ENCODE data around the gene DNAL4. TPM values are rescaled to one million over a fixed set of nuclear protein-coding genes. Genes with fewer than 3 reads are reported as not detected.

DNAL4 gene
- total RNA-seq, 1 donor, result 17.0 TPM

- DNase-seq (ENCODE audit: insufficient read length, low spot score, missing footprints), result no peak
- no peaks in the 10 kb centered on the region for H3K79me2 ChIP-seq (ENCODE audit: insufficient read depth, low read length)
- TF ChIP-seq CTCF (IDR thresholded peaks at IDR 0.05; ENCODE audit: extremely low read depth, low read depth, low read length), result no peak
- H4K20me1 ChIP-seq (ENCODE audit: insufficient read depth, low read length), result peaks cover 5% of the 10 kb centered on the region
- peaks cover 15% of the 10 kb centered on the region for H3K36me3 ChIP-seq (ENCODE audit: insufficient read depth, low read length)
- no peaks in the 10 kb centered on the region for H3K9me3 ChIP-seq (ENCODE audit: low read depth, low read length)
- H3K27ac ChIP-seq (ENCODE audit: low read depth, low read length), result no peak overlapping the region
- H3K4me1 ChIP-seq (ENCODE audit: insufficient read depth, low read length), result peaks cover 9% of the 10 kb centered on the region
- H3K27me3 ChIP-seq (ENCODE audit: insufficient read depth, low read length), result no peaks in the 10 kb centered on the region
- H2AFZ ChIP-seq (ENCODE audit: low read length), result no peak overlapping the region
- no peak overlapping the region for H3K4me2 ChIP-seq (ENCODE audit: insufficient read depth, low read length)
- H3K4me3 ChIP-seq (ENCODE audit: insufficient read depth, low read length), result no peak overlapping the region
These were observed 16.8 kb downstream of the DNAL4 start for GRCh38 chr22:38777087-38777671.

GRCh38 chr22:38776086-38776485 lies 17.9 kb downstream of the DNAL4 start:
- H3K27me3 ChIP-seq (ENCODE audit: insufficient read depth, low read length), result no peaks in the 10 kb centered on the region
- H3K4me3 ChIP-seq (ENCODE audit: insufficient read depth, low read length), result no peak overlapping the region
- no peak overlapping the region for H3K27ac ChIP-seq (ENCODE audit: low read depth, low read length)
- no peak overlapping the region for H2AFZ ChIP-seq (ENCODE audit: low read length)
- no peaks in the 10 kb centered on the region for H3K9me3 ChIP-seq (ENCODE audit: low read depth, low read length)
- no peaks in the 10 kb centered on the region for H3K79me2 ChIP-seq (ENCODE audit: insufficient read depth, low read length)
- H3K4me1 ChIP-seq (ENCODE audit: insufficient read depth, low read length), result peaks cover 7% of the 10 kb centered on the region
- peaks cover 15% of the 10 kb centered on the region for H3K36me3 ChIP-seq (ENCODE audit: insufficient read depth, low read length)
- DNase-seq (ENCODE audit: insufficient read length, low spot score, missing footprints), result no peak
- peaks cover 3% of the 10 kb centered on the region for H4K20me1 ChIP-seq (ENCODE audit: insufficient read depth, low read length)
- H3K4me2 ChIP-seq (ENCODE audit: insufficient read depth, low read length), result no peak overlapping the region
- no peak for TF ChIP-seq CTCF (IDR thresholded peaks at IDR 0.05; ENCODE audit: extremely low read depth, low read depth, low read length)

GRCh38 chr22:38775656-38776055 lies 18.3 kb downstream of the DNAL4 start:
- no peak for TF ChIP-seq CTCF (IDR thresholded peaks at IDR 0.05; ENCODE audit: extremely low read depth, low read depth, low read length)
- no peak for DNase-seq (ENCODE audit: insufficient read length, low spot score, missing footprints)
- Histone ChIP-seq H4K20me1 (ENCODE audit: insufficient read depth, low read length) (peaks cover 3% of the 10 kb centered on the region), H2AFZ (ENCODE audit: low read length) (no peak overlapping the region), H3K4me2 (ENCODE audit: insufficient read depth, low read length) (no peak overlapping the region), H3K4me1 (ENCODE audit: insufficient read depth, low read length) (peaks cover 7% of the 10 kb centered on the region), H3K27me3 (ENCODE audit: insufficient read depth, low read length) (no peaks in the 10 kb centered on the region), H3K36me3 (ENCODE audit: insufficient read depth, low read length) (peaks cover 10% of the 10 kb centered on the region), H3K27ac (ENCODE audit: low read depth, low read length) (no peak overlapping the region), H3K79me2 (ENCODE audit: insufficient read depth, low read length) (no peaks in the 10 kb centered on the region), H3K4me3 (ENCODE audit: insufficient read depth, low read length) (no peak overlapping the region), H3K9me3 (ENCODE audit: low read depth, low read length) (no peaks in the 10 kb centered on the region)

- Histone ChIP-seq H3K9me3 (ENCODE audit: low read depth, low read length) (no peaks in the 10 kb centered on the region), H3K27me3 (ENCODE audit: insufficient read depth, low read length) (no peaks in the 10 kb centered on the region), H3K36me3 (ENCODE audit: insufficient read depth, low read length) (peaks cover 4% of the 10 kb centered on the region), H3K4me1 (ENCODE audit: insufficient read depth, low read length) (peaks cover 7% of the 10 kb centered on the region), H4K20me1 (ENCODE audit: insufficient read depth, low read length) (peaks cover 3% of the 10 kb centered on the region), H3K79me2 (ENCODE audit: insufficient read depth, low read length) (no peaks in the 10 kb centered on the region), H3K27ac (ENCODE audit: low read depth, low read length) (no peak overlapping the region), H2AFZ (ENCODE audit: low read length) (no peak overlapping the region), H3K4me3 (ENCODE audit: insufficient read depth, low read length) (no peak overlapping the region), H3K4me2 (ENCODE audit: insufficient read depth, low read length) (no peak overlapping the region)
- no peak for TF ChIP-seq CTCF (IDR thresholded peaks at IDR 0.05; ENCODE audit: extremely low read depth, low read depth, low read length)
- no peak for DNase-seq (ENCODE audit: insufficient read length, low spot score, missing footprints)
These were observed 19.3 kb downstream of the DNAL4 start for GRCh38 chr22:38774496-38775166.
